ENCODE measurements around the gene THOP1.

THOP1 gene

GRCh38 chr19:2774953-2775555 lies 10.2 kb upstream of the THOP1 start:
- Histone ChIP-seq H3K36me3 (ENCODE audit: control insufficient read depth, insufficient read depth, low read length) (peaks cover 21% of the 10 kb centered on the region), H3K27ac (ENCODE audit: low read depth, low read length) (no peak overlapping the region), H3K9ac (ENCODE audit: low read length) (no peak overlapping the region), H3K4me3 (ENCODE audit: low read depth, low read length) (no peak overlapping the region), H3K27me3 (ENCODE audit: control insufficient read depth, insufficient read depth, low read length) (no peaks in the 10 kb centered on the region), H3K9me3 (ENCODE audit: control insufficient read depth, insufficient read depth, low read depth, low read length) (no peaks in the 10 kb centered on the region), H3K4me1 (ENCODE audit: control insufficient read depth, insufficient read depth, low read length) (no peaks in the 10 kb centered on the region)

- Histone ChIP-seq H3K36me3 (ENCODE audit: control insufficient read depth, insufficient read depth, low read length) (peaks cover 18% of the 10 kb centered on the region), H3K9me3 (ENCODE audit: control insufficient read depth, insufficient read depth, low read depth, low read length) (no peaks in the 10 kb centered on the region), H3K4me3 (ENCODE audit: low read depth, low read length) (no peak overlapping the region), H3K27ac (ENCODE audit: low read depth, low read length) (no peak overlapping the region), H3K27me3 (ENCODE audit: control insufficient read depth, insufficient read depth, low read length) (no peaks in the 10 kb centered on the region), H3K9ac (ENCODE audit: low read length) (no peak overlapping the region), H3K4me1 (ENCODE audit: control insufficient read depth, insufficient read depth, low read length) (no peaks in the 10 kb centered on the region)
These were observed 9.5 kb upstream of the THOP1 start for GRCh38 chr19:2775556-2776430.

DNA sequence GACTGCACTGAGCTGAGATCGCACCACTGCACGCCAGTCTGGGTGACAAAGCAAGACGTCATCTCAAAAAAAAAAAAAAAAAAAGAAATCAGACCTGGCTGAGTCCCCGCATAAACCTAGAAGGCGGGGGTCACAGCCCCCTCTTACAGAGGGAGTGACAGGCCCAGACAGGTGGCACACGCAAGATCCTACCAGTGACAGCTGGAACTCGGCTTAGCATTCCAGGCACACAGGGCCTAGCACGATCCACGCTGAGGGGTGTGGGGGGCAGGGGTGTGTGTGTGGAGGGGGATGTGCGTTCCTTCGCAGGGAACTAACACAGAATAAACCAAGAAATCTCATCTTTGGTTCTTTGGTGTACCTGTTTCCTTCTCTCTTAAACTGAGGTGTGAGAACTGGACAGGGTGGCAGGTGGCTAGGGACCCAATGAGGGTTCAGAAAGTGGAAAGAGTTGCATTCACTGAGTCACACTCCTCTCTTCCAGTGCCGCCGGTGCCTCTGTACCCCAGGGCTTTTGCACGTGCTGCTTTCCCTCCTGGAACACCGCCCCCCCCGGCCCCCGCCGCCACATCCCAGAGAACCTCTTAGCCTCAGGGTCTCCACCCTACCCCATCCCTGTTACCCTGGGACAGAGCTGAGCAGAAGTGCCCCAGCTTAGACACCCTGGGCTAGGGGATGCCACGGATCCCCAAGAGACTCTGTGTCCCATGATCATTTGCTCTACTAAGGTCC lies 7.2 kb upstream of the THOP1 start:
- H3K27me3 ChIP-seq (ENCODE audit: control insufficient read depth, insufficient read depth, low read length): no peaks in the 10 kb centered on the region
- peaks cover 18% of the 10 kb centered on the region for H3K36me3 ChIP-seq (ENCODE audit: control insufficient read depth, insufficient read depth, low read length)
- 0 out of 2 replicates have a peak, but pooled peaks cover 5% of the 10 kb centered on the region for H3K4me1 ChIP-seq (ENCODE audit: control insufficient read depth, insufficient read depth, low read length)
- H3K27ac ChIP-seq (ENCODE audit: low read depth, low read length): no peak overlapping the region
- no peaks in the 10 kb centered on the region for H3K9me3 ChIP-seq (ENCODE audit: control insufficient read depth, insufficient read depth, low read depth, low read length)
- no peak overlapping the region for H3K9ac ChIP-seq (ENCODE audit: low read length)
- H3K4me3 ChIP-seq (ENCODE audit: low read depth, low read length): no peak overlapping the region

DNA sequence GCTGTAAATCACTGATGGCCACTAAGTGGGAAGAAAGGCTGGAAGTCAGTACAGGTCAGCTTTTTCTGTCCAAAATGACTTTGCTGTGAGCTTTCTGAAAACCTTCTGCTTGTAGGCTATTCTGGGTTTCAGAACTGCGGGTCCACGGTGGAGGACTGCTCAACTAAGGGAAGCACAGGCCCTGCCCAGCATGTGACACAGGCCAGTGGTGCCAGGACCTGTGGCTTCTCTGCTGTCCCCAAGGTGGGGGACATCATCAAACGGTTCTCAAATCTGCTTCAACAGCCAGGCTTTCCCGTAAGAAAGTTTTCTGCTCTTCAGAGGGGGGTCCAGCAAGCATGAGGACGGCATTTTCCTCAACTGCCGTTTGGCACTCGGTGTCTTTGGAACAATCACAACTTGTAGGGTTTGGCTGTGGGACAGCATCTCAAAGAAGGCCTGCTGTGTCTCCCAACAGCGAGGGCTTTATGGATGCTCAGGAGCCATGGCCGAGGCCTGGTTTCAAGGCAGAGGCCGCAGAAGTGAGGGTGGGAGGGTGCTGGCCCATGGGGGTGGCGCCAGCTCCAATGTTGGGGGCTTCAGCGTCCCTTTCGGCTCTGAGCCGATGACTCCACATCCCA lies 6.1 kb upstream of the THOP1 start:
- H3K9me3 ChIP-seq (ENCODE audit: control insufficient read depth, insufficient read depth, low read depth, low read length): no peaks in the 10 kb centered on the region
- no peak overlapping the region for H3K27ac ChIP-seq (ENCODE audit: low read depth, low read length)
- H3K4me3 ChIP-seq (ENCODE audit: low read depth, low read length): no peak overlapping the region
- H3K27me3 ChIP-seq (ENCODE audit: control insufficient read depth, insufficient read depth, low read length): no peaks in the 10 kb centered on the region
- H3K36me3 ChIP-seq (ENCODE audit: control insufficient read depth, insufficient read depth, low read length): peaks cover 18% of the 10 kb centered on the region
- H3K4me1 ChIP-seq (ENCODE audit: control insufficient read depth, insufficient read depth, low read length): 0 out of 2 replicates have a peak, but pooled peaks cover 5% of the 10 kb centered on the region
- no peak overlapping the region for H3K9ac ChIP-seq (ENCODE audit: low read length)

- Histone ChIP-seq H3K9me3 (ENCODE audit: control insufficient read depth, insufficient read depth, low read depth, low read length) (no peaks in the 10 kb centered on the region), H3K4me3 (ENCODE audit: low read depth, low read length) (no peak overlapping the region), H3K36me3 (ENCODE audit: control insufficient read depth, insufficient read depth, low read length) (peaks cover 18% of the 10 kb centered on the region), H3K27me3 (ENCODE audit: control insufficient read depth, insufficient read depth, low read length) (no peaks in the 10 kb centered on the region), H3K27ac (ENCODE audit: low read depth, low read length) (no peak overlapping the region), H3K9ac (ENCODE audit: low read length) (no peak overlapping the region), H3K4me1 (ENCODE audit: control insufficient read depth, insufficient read depth, low read length) (0 out of 2 replicates have a peak, but pooled peaks cover 5% of the 10 kb centered on the region)
These were observed 5.0 kb upstream of the THOP1 start for GRCh38 chr19:2780284-2780683.

- H3K4me3 ChIP-seq (ENCODE audit: low read depth, low read length): peak overlapping the region; percentile 89
- H3K9ac ChIP-seq (ENCODE audit: low read length): peak overlapping the region; percentile 93
- peak overlapping the region; percentile 76 for H3K27ac ChIP-seq (ENCODE audit: low read depth, low read length)
- no peaks in the 10 kb centered on the region for H3K27me3 ChIP-seq (ENCODE audit: control insufficient read depth, insufficient read depth, low read length)
- H3K36me3 ChIP-seq (ENCODE audit: control insufficient read depth, insufficient read depth, low read length): peaks cover 11% of the 10 kb centered on the region
- H3K9me3 ChIP-seq (ENCODE audit: control insufficient read depth, insufficient read depth, low read depth, low read length): no peaks in the 10 kb centered on the region
- H3K4me1 ChIP-seq (ENCODE audit: control insufficient read depth, insufficient read depth, low read length): peaks cover 12% of the 10 kb centered on the region
These were observed 2.9 kb upstream of the THOP1 start for GRCh38 chr19:2782329-2782935.

GRCh38 chr19:2782936-2783780 lies 2.1 kb upstream of the THOP1 start, which contains the start of gene SGTA:
Gene SGTA (minus strand): TSS chr19:2783273. CDS start chr19:2769068, 14,205 bp downstream.
- Histone ChIP-seq H3K4me1 (ENCODE audit: control insufficient read depth, insufficient read depth, low read length) (peaks cover 12% of the 10 kb centered on the region), H3K9ac (ENCODE audit: low read length) (peak within 1 kb of the TSS; percentile 93), H3K27ac (ENCODE audit: low read depth, low read length) (peak within 1 kb of the TSS; percentile 76), H3K27me3 (ENCODE audit: control insufficient read depth, insufficient read depth, low read length) (no peaks in the 10 kb centered on the region), H3K4me3 (ENCODE audit: low read depth, low read length) (peak within 1 kb of the TSS; percentile 89), H3K36me3 (ENCODE audit: control insufficient read depth, insufficient read depth, low read length) (peaks cover 13% of the 10 kb centered on the region), H3K9me3 (ENCODE audit: control insufficient read depth, insufficient read depth, low read depth, low read length) (no peaks in the 10 kb centered on the region)

- H3K9ac ChIP-seq (ENCODE audit: low read length): peak overlapping the region; percentile 20
- H3K9me3 ChIP-seq (ENCODE audit: control insufficient read depth, insufficient read depth, low read depth, low read length): no peaks in the 10 kb centered on the region
- H3K36me3 ChIP-seq (ENCODE audit: control insufficient read depth, insufficient read depth, low read length): peaks cover 18% of the 10 kb centered on the region
- H3K27me3 ChIP-seq (ENCODE audit: control insufficient read depth, insufficient read depth, low read length): no peaks in the 10 kb centered on the region
- H3K4me1 ChIP-seq (ENCODE audit: control insufficient read depth, insufficient read depth, low read length): peaks cover 12% of the 10 kb centered on the region
- H3K4me3 ChIP-seq (ENCODE audit: low read depth, low read length): 0 out of 2 replicates have a peak overlapping the region, but pooled peaks have one; percentile 5
- H3K27ac ChIP-seq (ENCODE audit: low read depth, low read length): no peak overlapping the region
These were observed 1.5 kb upstream of the THOP1 start for GRCh38 chr19:2783781-2784145.

GRCh38 chr19:2787115-2787514 lies 1.8 kb downstream of the THOP1 start:
- H3K4me3 ChIP-seq (ENCODE audit: low read depth, low read length): no peak overlapping the region
- H3K9me3 ChIP-seq (ENCODE audit: control insufficient read depth, insufficient read depth, low read depth, low read length): no peaks in the 10 kb centered on the region
- H3K36me3 ChIP-seq (ENCODE audit: control insufficient read depth, insufficient read depth, low read length): peaks cover 32% of the 10 kb centered on the region
- H3K27ac ChIP-seq (ENCODE audit: low read depth, low read length): no peak overlapping the region
- H3K9ac ChIP-seq (ENCODE audit: low read length): no peak overlapping the region
- peaks cover 8% of the 10 kb centered on the region for H3K4me1 ChIP-seq (ENCODE audit: control insufficient read depth, insufficient read depth, low read length)
- no peaks in the 10 kb centered on the region for H3K27me3 ChIP-seq (ENCODE audit: control insufficient read depth, insufficient read depth, low read length)

DNA sequence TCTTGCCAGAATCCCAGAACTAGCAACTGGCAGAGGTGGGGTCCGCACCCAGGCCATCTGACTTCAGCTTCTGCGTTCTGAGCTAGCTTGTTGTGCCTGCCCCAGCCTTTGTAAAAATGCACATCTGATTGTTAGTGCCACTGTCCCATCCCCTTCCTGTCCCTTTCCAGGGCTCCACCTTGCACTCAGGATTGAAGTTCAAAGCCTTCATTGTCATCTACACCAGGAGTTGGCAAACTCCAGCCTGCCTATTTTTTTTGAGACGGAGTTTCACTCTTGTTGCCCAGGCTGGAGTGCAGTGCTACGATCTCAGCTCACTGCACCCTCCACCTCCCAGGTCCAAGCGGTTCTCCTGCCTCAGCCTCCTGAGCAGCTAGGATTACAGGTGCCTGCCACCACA lies 2.9 kb downstream of the THOP1 start:
- Histone ChIP-seq H3K36me3 (ENCODE audit: control insufficient read depth, insufficient read depth, low read length) (peaks cover 38% of the 10 kb centered on the region), H3K4me3 (ENCODE audit: low read depth, low read length) (no peak overlapping the region), H3K27ac (ENCODE audit: low read depth, low read length) (no peak overlapping the region), H3K4me1 (ENCODE audit: control insufficient read depth, insufficient read depth, low read length) (peaks cover 7% of the 10 kb centered on the region), H3K9ac (ENCODE audit: low read length) (no peak overlapping the region), H3K9me3 (ENCODE audit: control insufficient read depth, insufficient read depth, low read depth, low read length) (no peaks in the 10 kb centered on the region), H3K27me3 (ENCODE audit: control insufficient read depth, insufficient read depth, low read length) (no peaks in the 10 kb centered on the region)

All from HUES6 (cell line).